GM23338 (cell line): Measurements from ENCODE around the gene COX4I2. TPM values are rescaled to one million over a fixed set of nuclear protein-coding genes. Genes with fewer than 3 reads are reported as not detected.
A peak's percentile ranks its signal among the peaks of the same experiment; 100 is the strongest.

Experiments used
- ATAC-seq: fragments of 200-7000 bp; cut with Tn5 transposase; 3 replicates; pipeline ENCODE4 v1.9.1; 2020
- DNase-seq: peaks from one replicate; pipeline ENCODE4 v3.0.0-alpha.2; 2015; ENCODE audit warnings: low spot score
- H2AFZ ChIP-seq: fragments of 200-600 bp; sonication (generic); 2 replicates; pipeline ENCODE4 v1.8.0; 2016; ENCODE audit warnings: antibody characterized with exemption, mild to moderate bottlenecking, moderate library complexity
- H3F3A ChIP-seq: fragments of 200-600 bp; sonication (generic); replicated peaks from 2 replicates; pipeline ENCODE4 v1.8.0; 2017; ENCODE audit warnings: antibody characterized with exemption, mixed run types, low read depth
- H3K27ac ChIP-seq: fragments of 200-600 bp; sonication (generic); 2 replicates; pipeline ENCODE4 v1.6.1; 2016; ENCODE audit warnings: low read depth
- H3K27me3 ChIP-seq: fragments of 200-600 bp; sonication (generic); 2 replicates; pipeline ENCODE4 v1.8.0; 2016; ENCODE audit warnings: mild to moderate bottlenecking, mixed run types, moderate library complexity; ENCODE audit not compliant: insufficient read depth
- H3K36me3 ChIP-seq: fragments of 200-600 bp; sonication (generic); 2 replicates; pipeline ENCODE4 v1.8.0; 2016; ENCODE audit warnings: mild to moderate bottlenecking; ENCODE audit not compliant: insufficient read depth
- H3K4me1 ChIP-seq: fragments of 200-600 bp; sonication (generic); 2 replicates; pipeline ENCODE4 v1.8.0; 2016; ENCODE audit warnings: mild to moderate bottlenecking, moderate library complexity; ENCODE audit not compliant: insufficient read depth
- H3K4me2 ChIP-seq: fragments of 200-600 bp; sonication (generic); 2 replicates; pipeline ENCODE4 v1.7.1; 2017; ENCODE audit warnings: mixed run types
- H3K4me3 ChIP-seq: fragments of 200-600 bp; sonication (generic); 2 replicates; pipeline ENCODE4 v1.6.1; 2016; ENCODE audit warnings: mixed run types
- H3K79me2 ChIP-seq: fragments of 200-600 bp; sonication (generic); replicated peaks from 2 replicates; pipeline ENCODE4 v1.8.0; 2017; ENCODE audit warnings: mild to moderate bottlenecking; ENCODE audit not compliant: insufficient read depth
- H3K9me2 ChIP-seq: fragments of 200-600 bp; sonication (generic); 2 replicates; pipeline ENCODE4 v1.8.0; 2017; ENCODE audit not compliant: insufficient read depth
- H4K20me1 ChIP-seq: fragments of 200-600 bp; sonication (generic); replicated peaks from 2 replicates; pipeline ENCODE4 v1.8.0; 2017; ENCODE audit warnings: mild to moderate bottlenecking; ENCODE audit not compliant: insufficient read depth
- H3K27ac Mint-ChIP-seq: 2 replicates; pipeline ENCODE4 v1.8.0; 2020; ENCODE audit warnings: inconsistent platforms, mild to moderate bottlenecking, moderate library complexity, mixed read lengths
- H3K27me3 Mint-ChIP-seq: 3 replicates; pipeline ENCODE4 v1.8.0; 2022; ENCODE audit warnings: low read depth, mild to moderate bottlenecking, moderate library complexity, mixed read lengths, inconsistent platforms; ENCODE audit not compliant: insufficient read depth, poor library complexity
- H3K36me3 Mint-ChIP-seq: 3 replicates; pipeline ENCODE4 v1.8.0; 2021; ENCODE audit warnings: low read depth, mild to moderate bottlenecking, inconsistent platforms, moderate library complexity, mixed read lengths
- H3K4me1 Mint-ChIP-seq: 3 replicates; pipeline ENCODE4 v1.8.0; 2020; ENCODE audit warnings: mild to moderate bottlenecking, inconsistent platforms, mixed read lengths
- H3K4me3 Mint-ChIP-seq: 3 replicates; pipeline ENCODE4 v1.8.0; 2021; ENCODE audit warnings: moderate library complexity, mild to moderate bottlenecking, inconsistent platforms, mixed read lengths
- H3K9me3 Mint-ChIP-seq: 3 replicates; pipeline ENCODE4 v1.8.0; 2020; ENCODE audit warnings: moderate library complexity, mild to moderate bottlenecking, inconsistent platforms, mixed read lengths
- CTCF ChIP-seq, 2 experiments: fragments of 200-600 bp in 1 of 2; sonication (generic) in 1 of 2; conservative IDR thresholded peaks; 2 replicates each; pipeline versions ENCODE4 v1.5.1 to v1.6.1; 2016 to 2017; ENCODE audit warnings: antibody characterized with exemption in 2 of 2, low read depth in 2 of 2, mild to moderate bottlenecking in 2 of 2, moderate library complexity in 1 of 2
- ZNF462 ChIP-seq: fragments of 250-450 bp; sonication (Bioruptor Pico); IDR thresholded peaks from 2 replicates; pipeline ENCODE4 v1.5.0; 2020; ENCODE audit warnings: mild to moderate bottlenecking, moderate library complexity
- polyA plus RNA-seq: library from polyadenylated mRNA; unstranded; fragments of >200 nt; fragmentation: Nextera tagmentation; extraction: Ambion mirVana; gene quantifications from 2 replicates; pipeline ENCODE4 v1.2.1, GENCODE V29; 2016
- total RNA-seq: library from RNA; depleted of rRNA; stranded (reverse); fragments of >200 nt; shearing (Covaris generic); gene quantifications from 2 replicates; pipeline ENCODE4 v1.2.3, GENCODE V29; 2014

COX4I2 gene
- total and polyA plus RNA-seq, 2 experiments from 2014 or later: 0.63 TPM; not detected in 1

GRCh38 chr20:31693402-31693801 lies 55.7 kb downstream of the COX4I2 start:
- Histone ChIP-seq H3K4me2 (peak overlapping the region; percentile 71), H3K79me2 (peaks cover 89% of the 10 kb centered on the region), H4K20me1 (peaks cover 10% of the 10 kb centered on the region), H3K27me3 (no peaks in the 10 kb centered on the region), H3K4me3 (no peak overlapping the region), H3F3A (peaks cover 23% of the 10 kb centered on the region), H2AFZ (no peak overlapping the region), H3K4me1 (peaks cover 32% of the 10 kb centered on the region), H3K9me2 (no peaks in the 10 kb centered on the region), H3K36me3 (peaks cover 5% of the 10 kb centered on the region; the same call in 1 of the 2 replicates), H3K27ac (peak overlapping the region; percentile 68)
- peaks cover 21% of the 10 kb centered on the region for H3K36me3 Mint-ChIP-seq
- TF ChIP-seq ZNF462 (CRISPR knock-in tag) (no peak), CTCF (conservative IDR thresholded peaks at IDR 0.05; ENCODE audit: low read depth in 2 of 2) (peak in 1 of 2 experiments; percentile 11; a peak in 2 of 4 replicates)
- DNase-seq (no peak), ATAC-seq (no peak)
- no peak overlapping the region for H3K27ac Mint-ChIP-seq
- no peak overlapping the region for H3K4me3 Mint-ChIP-seq
- peaks cover 40% of the 10 kb centered on the region for H3K4me1 Mint-ChIP-seq
- H3K9me3 Mint-ChIP-seq: no peaks in the 10 kb centered on the region; the same call in 1 of the 3 replicates
- peaks cover 10% of the 10 kb centered on the region for H3K27me3 Mint-ChIP-seq
